ENCODE measurements around the gene AP1G2. TPM values are rescaled to one million over a fixed set of nuclear protein-coding genes. Genes with fewer than 3 reads are reported as not detected.

Gene AP1G2
- total and polyA plus RNA-seq, 2 of the 13 experiments (the other 11 are each of a cell fraction or from before 2014, with no cell fraction given) = 96.9 to 611 TPM

DNA sequence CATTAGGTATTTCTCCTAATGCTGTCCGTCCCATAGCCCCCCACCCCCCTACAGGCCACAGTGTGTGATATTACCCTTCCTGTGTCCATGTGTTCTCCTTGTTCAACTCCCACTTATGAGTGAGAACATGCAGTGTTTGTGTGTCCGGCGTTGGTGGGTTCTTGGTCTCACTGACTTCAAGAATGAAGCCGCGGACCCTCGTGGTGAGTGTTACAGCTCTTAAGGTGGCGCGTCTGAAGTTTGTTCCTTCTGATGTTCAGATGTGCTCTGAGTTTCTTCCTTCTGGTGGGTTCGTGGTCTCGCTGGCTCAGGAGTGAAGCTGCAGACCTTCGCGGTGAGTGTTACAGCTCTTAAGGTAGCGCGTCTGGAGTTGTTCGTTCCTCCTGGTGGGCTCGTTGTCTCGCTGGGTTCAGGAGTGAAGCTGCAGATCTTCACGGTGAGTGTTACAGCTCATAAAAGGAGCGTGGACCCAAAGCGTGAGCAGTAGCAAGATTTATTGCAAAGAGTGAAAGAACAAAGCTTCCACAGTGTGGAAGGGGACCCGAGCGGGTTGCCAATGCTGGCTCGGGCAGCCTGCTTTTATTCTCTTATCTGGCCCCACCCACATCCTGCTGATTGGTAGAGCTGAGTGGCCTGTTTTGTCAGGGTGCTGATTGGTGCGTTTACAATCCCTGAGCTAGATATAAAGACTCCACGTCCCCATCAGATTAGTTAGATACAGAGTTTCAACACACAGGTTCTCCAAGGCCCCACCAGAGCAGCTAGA is 16.4 kb upstream of the AP1G2 start (continued):
- TF ChIP-seq CCDC6 (CRISPR knock-in tag; IDR thresholded peaks at IDR 0.05) (peak; percentile 85; the same call in 1 of the 2 replicates), ZNF781 (CRISPR knock-in tag; IDR thresholded peaks at IDR 0.05; ENCODE audit: borderline replicate concordance, not compliant biosample characterization) (peak; percentile 79), CBFB (CRISPR knock-in tag; IDR thresholded peaks at IDR 0.05) (peak; percentile 62; the same call in 1 of the 2 replicates), ZSCAN29 (CRISPR knock-in tag; conservative IDR thresholded peaks at IDR 0.05) (peak; percentile 84), ZNF143 (CRISPR knock-in tag; IDR thresholded peaks at IDR 0.05) (0 out of 2 replicates have a peak, but pooled peaks have one; percentile 16), ZNF775 (CRISPR knock-in tag; IDR thresholded peaks at IDR 0.05; ENCODE audit: borderline replicate concordance) (peak; percentile 94), ZNF446 (CRISPR knock-in tag; IDR thresholded peaks at IDR 0.05) (peak; percentile 90), ZNF354B (CRISPR knock-in tag; IDR thresholded peaks at IDR 0.05) (peak; percentile 98), ARID4A (CRISPR knock-in tag; IDR thresholded peaks at IDR 0.05; ENCODE audit: borderline replicate concordance) (peak; percentile 91), FOXC1 (CRISPR knock-in tag; IDR thresholded peaks at IDR 0.05; ENCODE audit: borderline replicate concordance) (peak; percentile 99), ZNF749 (CRISPR knock-in tag; IDR thresholded peaks at IDR 0.05; ENCODE audit: borderline replicate concordance) (peak; percentile 97), CC2D1A (CRISPR knock-in tag; IDR thresholded peaks at IDR 0.05) (peak; percentile 93), ZNF780A (CRISPR knock-in tag; IDR thresholded peaks at IDR 0.05) (peak; percentile 98), THAP9 (CRISPR knock-in tag; IDR thresholded peaks at IDR 0.05; ENCODE audit: borderline replicate concordance) (peak; percentile 82; the same call in 1 of the 2 replicates), ZNF350 (CRISPR knock-in tag; IDR thresholded peaks at IDR 0.05; ENCODE audit: borderline replicate concordance, low read depth) (peak; percentile 94), GTF2F1 (IDR thresholded peaks at IDR 0.05; ENCODE audit: low read length) (peak; percentile 74; the same call in 1 of the 2 replicates), ZMYM2 (CRISPR knock-in tag; IDR thresholded peaks at IDR 0.05) (peak; percentile 95), HOXA5 (CRISPR knock-in tag; IDR thresholded peaks at IDR 0.05) (peak; percentile 94)
- TF ChIP-seq, protein P1, sequence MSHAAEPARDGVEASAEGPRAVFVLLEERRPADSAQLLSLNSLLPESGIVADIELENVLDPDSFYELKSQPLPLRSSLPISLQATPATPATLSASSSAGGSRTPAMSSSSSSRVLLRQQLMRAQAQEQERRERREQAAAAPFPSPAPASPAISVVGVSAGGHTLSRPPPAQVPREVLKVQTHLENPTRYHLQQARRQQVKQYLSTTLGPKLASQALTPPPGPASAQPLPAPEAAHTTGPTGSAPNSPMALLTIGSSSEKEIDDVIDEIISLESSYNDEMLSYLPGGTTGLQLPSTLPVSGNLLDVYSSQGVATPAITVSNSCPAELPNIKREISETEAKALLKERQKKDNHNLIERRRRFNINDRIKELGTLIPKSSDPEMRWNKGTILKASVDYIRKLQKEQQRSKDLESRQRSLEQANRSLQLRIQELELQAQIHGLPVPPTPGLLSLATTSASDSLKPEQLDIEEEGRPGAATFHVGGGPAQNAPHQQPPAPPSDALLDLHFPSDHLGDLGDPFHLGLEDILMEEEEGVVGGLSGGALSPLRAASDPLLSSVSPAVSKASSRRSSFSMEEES (CRISPR knock-in tag; IDR thresholded peaks at IDR 0.05) = peak; percentile 63
